Neural progenitor cell (in vitro differentiated cells): ENCODE data around the gene PTOV1.

Experiments used
- CTCF ChIP-seq: fragments of 200-600 bp; sonication (generic); IDR thresholded peaks from 2 replicates; pipeline ENCODE4 v1.5.1; 2017; ENCODE audit warnings: antibody characterized with exemption, mild to moderate bottlenecking
- EZH2 ChIP-seq: fragments of 200-600 bp; sonication (generic); IDR thresholded peaks from 2 replicates; pipeline ENCODE4 v1.6.1; 2017; ENCODE audit warnings: antibody characterized with exemption, mild to moderate bottlenecking, moderate library complexity

- TF ChIP-seq CTCF (no peak), EZH2 (no peak)
These were observed 24.2 kb downstream of the PTOV1 start for GRCh38 chr19:49875177-49875576.
